Measurements from ENCODE around the gene MMP24. TPM values are rescaled to one million over a fixed set of nuclear protein-coding genes. Genes with fewer than 3 reads are reported as not detected.

MMP24 gene
- total RNA-seq, 1 donor from 2014 or later: not detected

GRCh38 chr20:35270021-35270902 is 43.8 kb downstream of the MMP24 start:
- H3K4me1 Mint-ChIP-seq: no peaks in the 10 kb centered on the region
- DNase-seq: no peak
- H3K36me3 Mint-ChIP-seq (ENCODE audit: low read depth): peaks cover 51% of the 10 kb centered on the region
- ATAC-seq (ENCODE audit: low read depth): no peak
- no peaks in the 10 kb centered on the region for H3K9me3 Mint-ChIP-seq
- POLR2A ChIA-PET: no interaction called here
- CTCF ChIA-PET: interaction anchor here (1.4 to 1.5 kb wide), 2 partner anchors 7 to 34 kb away, joined by 4 read pairs; partner anchors contain the start of gene MMP24OS
- no peaks in the 10 kb centered on the region for H3K27me3 Mint-ChIP-seq
- TF ChIP-seq CTCF (IDR thresholded peaks at IDR 0.05): no peak
- intact Hi-C loops (cut with micrococcal nuclease): no loop called here
- H3K27ac Mint-ChIP-seq: no peak overlapping the region
- no peak overlapping the region for H3K4me3 Mint-ChIP-seq

- no peak overlapping the region for H3K27ac Mint-ChIP-seq
- no peak for ATAC-seq (ENCODE audit: low read depth)
- ChIA-PET POLR2A (no interaction called here), CTCF (interaction anchor here (2.4 kb wide), 1 partner anchor 32 kb away, joined by 6 read pairs; no protein-coding TSS in a partner anchor)
- TF ChIP-seq CTCF (IDR thresholded peaks at IDR 0.05): no peak
- peaks cover 5% of the 10 kb centered on the region for H3K4me1 Mint-ChIP-seq
- H3K4me3 Mint-ChIP-seq: no peak overlapping the region
- intact Hi-C loops (cut with micrococcal nuclease): no loop called here
- no peaks in the 10 kb centered on the region for H3K9me3 Mint-ChIP-seq
- DNase-seq: no peak
- H3K27me3 Mint-ChIP-seq: no peaks in the 10 kb centered on the region
- H3K36me3 Mint-ChIP-seq (ENCODE audit: low read depth): peaks cover 50% of the 10 kb centered on the region
These were observed 44.8 kb downstream of the MMP24 start for GRCh38 chr20:35271073-35271882.

- H3K4me3 Mint-ChIP-seq: no peak overlapping the region
- POLR2A ChIA-PET: no interaction called here
- DNase-seq (no peak), ATAC-seq (ENCODE audit: low read depth) (no peak)
- H3K9me3 Mint-ChIP-seq: no peaks in the 10 kb centered on the region
- peaks cover 12% of the 10 kb centered on the region for H3K4me1 Mint-ChIP-seq
- no peak for TF ChIP-seq CTCF (IDR thresholded peaks at IDR 0.05)
- intact Hi-C loops (cut with micrococcal nuclease): no loop called here
- no peak overlapping the region for H3K27ac Mint-ChIP-seq
- H3K36me3 Mint-ChIP-seq (ENCODE audit: low read depth): peaks cover 44% of the 10 kb centered on the region
- H3K27me3 Mint-ChIP-seq: no peaks in the 10 kb centered on the region
- CTCF ChIA-PET: interaction anchor here (2.4 kb wide), 1 partner anchor 32 kb away, joined by 6 read pairs; no protein-coding TSS in a partner anchor
These were observed 45.4 kb downstream of the MMP24 start for GRCh38 chr20:35271904-35272303.

- CTCF ChIA-PET: interaction anchor here (2.4 kb wide), 1 partner anchor 30 kb away, joined by 6 read pairs; no protein-coding TSS in a partner anchor
- Mint-ChIP-seq H3K27ac (no peak overlapping the region), H3K4me1 (peaks cover 18% of the 10 kb centered on the region), H3K36me3 (ENCODE audit: low read depth) (peaks cover 42% of the 10 kb centered on the region), H3K27me3 (no peaks in the 10 kb centered on the region), H3K9me3 (no peaks in the 10 kb centered on the region), H3K4me3 (no peak overlapping the region)
- ATAC-seq (ENCODE audit: low read depth): no peak
- intact Hi-C loops (cut with micrococcal nuclease): no loop called here
- DNase-seq: no peak
- TF ChIP-seq CTCF (IDR thresholded peaks at IDR 0.05): no peak
- POLR2A ChIA-PET: interaction anchor here (0.6 to 1.2 kb wide), 2 partner anchors 11 to 1872 kb away, joined by 4 to 6 read pairs; partner anchors contain the start of gene EIF6
These were observed 47.1 kb downstream of the MMP24 start for GRCh38 chr20:35273449-35274171.
